ENCODE data around the gene EGFL7.
A peak's percentile ranks its signal among the peaks of the same experiment; 100 is the strongest.

EGFL7 gene

DNA sequence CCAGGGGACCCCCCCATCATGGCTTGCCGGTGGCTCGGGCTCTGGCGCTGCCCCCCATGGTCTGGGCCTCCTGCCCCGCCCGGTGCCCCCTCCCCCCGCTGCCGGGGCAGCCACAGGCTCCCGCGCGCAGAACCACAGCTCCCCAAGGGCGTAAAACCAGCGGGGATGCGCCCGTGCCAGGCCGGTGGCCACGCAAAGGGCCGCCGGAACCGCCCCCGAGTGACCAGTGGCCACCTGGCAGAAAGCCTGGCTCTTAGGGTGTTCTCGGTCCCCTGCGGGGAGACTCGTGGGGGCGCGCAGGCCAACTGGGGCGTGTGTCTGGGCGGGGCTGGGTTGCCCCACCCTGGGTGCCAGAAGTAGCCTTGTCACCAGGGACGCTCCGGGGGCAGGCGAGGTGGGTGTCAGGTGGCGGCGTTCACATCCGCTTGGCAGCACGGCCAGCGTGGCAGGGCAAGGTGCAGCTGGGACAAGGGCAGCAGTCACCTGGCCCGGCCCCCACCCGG is 25.1 kb downstream of the EGFL7 start:
- DNase-seq: no peak

DNA sequence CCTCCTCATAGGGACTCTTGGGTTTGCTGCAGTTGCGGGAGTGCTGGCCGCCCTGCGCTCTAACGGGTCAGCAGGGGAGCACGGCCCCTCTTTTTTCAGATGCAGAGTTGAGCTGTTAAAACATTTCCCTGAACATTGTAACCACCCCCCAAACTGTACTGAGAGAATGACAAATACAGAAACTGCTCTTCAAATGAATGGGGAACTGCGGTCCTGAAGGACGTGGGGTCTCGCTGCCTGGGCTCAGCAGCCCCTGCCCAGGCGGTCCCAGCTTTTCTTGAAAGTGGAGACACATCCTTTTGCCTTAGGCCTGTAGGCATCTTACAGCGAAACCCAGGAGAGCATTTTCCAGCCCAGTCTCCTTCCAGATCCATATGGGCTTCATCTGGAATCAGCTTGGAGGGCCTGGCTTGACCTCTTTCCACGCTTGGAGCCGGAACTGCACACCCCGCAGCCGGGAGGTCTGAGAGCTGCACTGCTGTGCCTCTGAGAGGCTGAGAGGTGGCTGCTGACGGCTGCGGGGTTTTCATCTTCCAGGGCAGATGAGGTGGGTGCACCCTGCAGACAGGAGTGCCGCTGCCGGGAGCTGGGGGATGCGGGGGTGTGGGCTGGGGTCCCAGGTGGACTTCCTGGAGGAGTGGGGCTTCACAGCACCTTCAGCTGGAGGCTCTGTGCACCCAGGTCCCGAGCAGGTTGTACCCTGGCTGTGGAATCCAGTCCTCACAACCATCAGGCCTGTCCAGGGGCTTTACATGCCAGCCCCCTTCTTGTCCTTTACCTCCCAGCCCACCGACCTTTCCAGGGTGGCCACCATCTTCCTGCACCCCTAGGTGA is 25.8 kb downstream of the EGFL7 start:
- no peak for DNase-seq

DNA sequence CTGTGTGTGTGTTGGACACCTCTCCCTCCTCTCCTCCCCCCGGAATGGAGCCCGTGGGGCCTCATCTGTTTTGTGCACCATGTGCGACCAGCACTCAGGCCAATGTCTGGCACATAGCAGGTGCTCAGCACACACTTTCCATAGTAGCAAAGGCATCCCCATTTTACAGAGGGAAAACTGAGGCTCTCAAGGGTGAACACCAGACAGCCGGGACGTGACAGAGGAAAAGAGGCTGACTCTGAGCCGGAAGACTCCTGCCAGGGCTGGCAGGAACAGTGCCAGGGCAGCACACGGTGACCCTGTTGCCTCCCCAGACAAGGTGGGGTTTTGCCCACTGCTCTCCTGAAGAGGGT is 26.4 kb downstream of the EGFL7 start:
- no peak for DNase-seq

DNA sequence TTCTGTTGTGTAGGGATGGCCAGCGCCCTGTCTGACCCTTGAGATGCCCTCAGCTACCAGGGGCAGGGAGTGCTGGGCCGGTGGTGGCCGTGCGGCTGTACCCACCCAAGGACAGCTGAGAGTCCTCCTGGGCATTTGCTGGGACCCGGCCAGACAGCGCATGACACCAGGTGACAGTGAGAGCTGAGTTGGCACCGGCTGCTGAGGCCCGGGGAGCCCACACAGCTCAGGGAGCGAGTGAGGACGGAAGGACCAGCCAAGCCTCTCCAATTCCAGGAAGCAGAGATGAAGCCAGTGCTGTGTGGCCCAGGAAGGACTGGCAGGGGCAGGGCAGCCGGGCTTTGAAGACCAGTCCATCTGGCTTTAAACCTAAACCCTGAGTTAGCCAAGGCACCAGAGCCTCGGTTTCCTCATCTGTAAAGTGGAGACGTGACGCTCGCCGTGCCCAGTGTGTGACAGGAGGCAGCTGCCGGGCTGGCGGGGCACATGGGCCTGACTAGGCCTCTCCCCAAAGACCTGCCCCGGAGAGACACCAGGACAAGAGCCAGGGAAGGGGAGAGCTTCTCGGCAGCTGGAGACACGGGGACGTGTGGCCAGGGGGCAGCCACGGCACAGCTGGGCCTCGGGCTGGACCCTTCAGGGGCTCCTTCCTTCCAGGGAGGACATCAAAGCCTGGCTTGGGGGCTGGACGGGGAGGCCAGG is 27.5 kb downstream of the EGFL7 start:
- no peak for DNase-seq

DNA sequence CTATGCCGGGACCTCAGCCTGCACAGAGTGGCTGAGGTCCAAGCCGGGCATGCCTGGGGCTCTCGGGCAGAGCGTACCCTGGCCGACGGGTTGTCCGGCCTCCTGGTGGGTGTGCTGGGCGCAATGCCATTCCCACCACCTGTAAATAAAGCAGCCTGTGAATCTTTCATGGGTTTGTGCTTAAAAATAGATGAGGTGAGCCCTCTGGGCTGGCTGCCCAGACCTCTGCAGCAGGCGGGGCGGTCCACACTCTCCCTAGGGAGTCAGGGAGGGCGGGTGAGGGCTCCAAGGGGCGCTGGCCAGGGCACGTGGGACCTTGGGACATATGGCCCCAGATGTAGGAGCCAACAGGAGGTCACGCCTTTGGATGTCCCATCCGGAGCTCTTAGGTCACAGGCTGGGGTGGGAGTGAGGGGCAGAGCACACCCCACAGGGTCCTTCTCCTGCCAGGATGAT is 28.1 kb downstream of the EGFL7 start:
- DNase-seq: no peak

DNA sequence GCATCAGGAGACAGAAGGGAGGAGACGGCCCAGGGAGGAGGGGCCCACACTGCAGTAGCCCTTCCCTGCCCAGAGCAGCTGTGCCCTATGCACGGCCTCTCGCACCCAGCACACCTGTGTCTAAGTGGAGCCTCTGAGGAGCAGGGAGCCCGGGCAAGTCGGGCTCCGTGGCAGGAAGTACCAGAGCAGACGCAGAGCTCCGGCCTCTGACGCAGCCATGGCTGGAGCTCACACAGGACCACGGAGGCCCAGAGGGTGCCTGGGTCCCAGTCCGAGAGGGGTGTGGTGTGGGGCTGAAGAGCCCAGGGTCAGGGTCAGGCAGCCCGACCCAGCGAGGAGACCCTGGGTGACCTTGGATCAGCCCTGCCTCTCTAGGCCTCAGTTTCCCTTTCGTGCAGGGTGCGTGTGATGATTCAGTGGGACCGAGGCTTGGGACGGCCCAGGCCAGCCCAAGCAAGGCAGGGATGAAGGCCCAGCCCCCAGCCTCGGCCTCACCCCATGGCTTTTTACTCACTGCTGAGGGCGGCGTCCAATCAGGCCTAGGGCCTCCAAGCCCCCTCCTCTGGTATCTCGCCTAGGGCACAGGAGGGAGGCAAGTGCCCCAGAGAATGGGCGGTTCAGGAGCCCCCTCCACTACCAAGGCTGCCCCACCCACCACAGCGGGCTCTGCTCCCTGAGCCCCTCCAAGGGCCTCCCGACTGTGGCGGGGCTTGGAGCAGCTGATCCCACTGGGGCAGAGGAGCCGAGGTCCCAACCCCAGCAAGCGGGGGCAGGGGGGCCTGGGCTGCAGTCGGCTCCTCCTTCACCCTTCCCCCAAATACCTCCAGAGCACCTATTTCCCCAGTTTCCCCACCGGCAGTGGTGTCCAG is 28.8 kb downstream of the EGFL7 start:
- DNase-seq: no peak

DNA sequence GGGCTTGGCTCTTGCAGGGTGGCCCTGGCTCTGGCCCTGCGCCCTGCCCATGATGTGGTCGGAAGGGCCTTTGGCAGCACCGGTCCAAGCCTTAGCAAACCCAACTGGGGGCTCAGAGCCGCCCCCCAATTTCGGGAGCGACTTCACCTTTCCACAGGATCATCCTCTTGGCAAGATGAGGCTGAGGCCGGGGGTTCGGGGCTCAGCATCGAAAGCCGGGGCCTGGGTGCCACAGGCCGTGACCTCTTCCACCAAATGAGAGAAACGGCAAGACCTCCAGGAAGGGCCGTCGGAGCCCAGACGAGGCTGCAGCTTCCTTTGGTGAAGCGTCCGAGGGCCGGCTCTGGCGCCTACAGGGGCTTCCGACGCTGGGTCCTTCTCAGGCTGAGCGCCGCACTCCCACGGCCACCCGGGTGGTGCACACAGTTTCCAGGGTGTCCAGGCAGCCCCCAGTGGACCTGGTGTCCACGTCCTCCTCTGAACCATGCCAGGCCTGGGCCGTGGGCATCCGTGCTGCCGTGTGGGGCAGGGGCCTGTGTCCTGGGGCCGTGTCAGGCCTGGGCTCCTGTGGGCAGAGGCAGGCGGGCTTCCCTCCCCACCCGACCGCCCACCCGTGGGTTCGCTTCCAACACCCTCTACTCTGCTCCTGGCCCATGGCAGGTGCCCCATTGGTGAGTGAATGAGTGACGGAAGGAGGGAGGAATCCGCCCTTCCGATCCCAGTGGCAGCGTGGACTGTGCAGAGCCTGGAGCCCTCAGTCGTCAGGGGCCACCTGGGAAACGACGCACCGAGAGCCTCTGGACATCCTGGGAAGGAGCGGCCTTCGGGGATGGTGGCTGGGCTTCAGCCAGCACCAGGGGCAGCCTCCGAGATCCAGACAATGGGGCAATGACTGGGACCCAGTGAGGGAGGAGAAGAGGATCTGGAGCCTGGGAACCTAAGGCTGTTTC is 29.7 kb downstream of the EGFL7 start:
- no peak for DNase-seq

DNA sequence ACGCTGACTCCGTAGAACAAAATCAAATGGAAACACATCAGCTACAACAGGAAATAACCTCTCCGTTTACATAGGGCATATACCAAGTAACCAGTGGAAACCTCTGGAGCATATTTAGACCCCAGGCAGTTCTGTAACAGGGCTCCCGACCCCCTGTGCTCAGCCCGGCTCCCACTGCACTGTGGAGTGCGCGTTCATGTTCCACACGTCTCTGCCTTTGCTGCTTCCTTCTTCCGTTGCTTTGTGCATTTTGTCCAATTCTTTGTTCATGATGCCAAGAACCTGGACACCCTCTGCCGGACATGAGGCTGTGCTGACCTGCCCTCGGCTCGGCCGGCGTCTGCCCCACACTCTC is 30.4 kb downstream of the EGFL7 start:
- DNase-seq: no peak

DNA sequence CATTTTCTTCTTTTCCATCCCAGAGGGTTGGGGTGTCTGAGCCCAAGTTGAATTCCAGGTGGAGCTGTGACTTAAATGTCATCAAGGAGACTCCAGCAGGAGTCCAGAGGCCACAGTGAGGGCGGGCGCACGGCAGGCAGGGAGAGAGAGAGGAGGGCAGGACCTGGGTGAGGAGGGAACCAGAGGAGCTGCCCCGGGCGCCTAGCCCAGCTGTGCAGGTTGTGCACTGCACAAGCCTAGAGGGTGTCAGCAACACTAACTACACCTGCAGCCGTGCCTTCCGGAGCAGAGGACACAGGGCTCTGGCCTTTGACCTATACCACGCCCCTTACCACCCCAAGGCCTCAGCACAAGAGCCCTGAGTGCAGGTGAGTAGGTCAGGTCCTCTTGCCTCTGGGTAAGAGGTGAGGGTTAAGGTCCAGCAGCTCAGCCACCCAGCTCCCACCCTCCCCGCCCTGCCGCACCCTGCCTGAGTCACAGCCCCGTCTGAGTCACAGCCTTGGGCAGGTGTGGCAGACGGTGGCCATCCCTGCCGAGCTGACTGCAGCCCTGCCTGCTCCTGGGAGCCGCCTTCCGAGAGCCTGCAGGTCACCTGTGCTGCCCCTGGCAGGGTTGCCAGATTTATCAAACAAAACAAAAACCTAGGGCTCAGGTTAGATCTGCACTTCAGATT is 30.9 kb downstream of the EGFL7 start:
- no peak for DNase-seq

DNA sequence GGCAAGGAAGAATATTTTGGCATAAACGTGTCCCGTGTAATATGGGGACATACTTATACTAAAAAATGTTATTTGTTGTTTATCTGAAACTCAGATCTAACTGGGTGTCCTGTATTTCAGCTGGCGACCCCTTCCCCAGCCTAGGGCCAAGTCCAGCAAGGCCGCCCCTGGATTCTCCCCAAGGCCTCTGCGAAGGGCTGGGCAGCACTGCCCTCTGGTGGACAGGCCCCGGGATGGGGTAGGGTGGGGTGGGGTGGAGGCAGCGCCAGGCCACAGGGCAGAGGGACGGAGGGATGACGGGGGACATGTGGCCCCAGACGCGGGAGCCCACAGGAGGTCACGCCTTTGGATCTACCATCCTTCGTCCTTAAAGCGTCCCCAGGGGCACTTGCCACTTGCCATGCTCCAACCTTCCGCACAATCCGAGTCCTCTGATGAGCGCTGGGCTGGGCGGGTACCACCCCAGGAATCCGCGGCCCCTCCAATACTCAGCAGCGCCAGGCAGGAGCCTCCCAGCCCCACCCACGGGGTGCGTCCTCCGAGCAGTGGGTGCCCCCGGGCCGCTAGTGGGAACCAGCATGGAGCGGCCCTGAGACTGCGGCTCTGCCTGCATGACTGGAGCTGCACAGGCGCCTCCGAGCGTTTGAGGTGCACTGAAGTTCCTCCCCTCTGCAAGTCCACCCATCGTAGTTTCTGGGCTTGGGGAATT is 31.6 kb downstream of the EGFL7 start:
- DNase-seq: no peak

DNA sequence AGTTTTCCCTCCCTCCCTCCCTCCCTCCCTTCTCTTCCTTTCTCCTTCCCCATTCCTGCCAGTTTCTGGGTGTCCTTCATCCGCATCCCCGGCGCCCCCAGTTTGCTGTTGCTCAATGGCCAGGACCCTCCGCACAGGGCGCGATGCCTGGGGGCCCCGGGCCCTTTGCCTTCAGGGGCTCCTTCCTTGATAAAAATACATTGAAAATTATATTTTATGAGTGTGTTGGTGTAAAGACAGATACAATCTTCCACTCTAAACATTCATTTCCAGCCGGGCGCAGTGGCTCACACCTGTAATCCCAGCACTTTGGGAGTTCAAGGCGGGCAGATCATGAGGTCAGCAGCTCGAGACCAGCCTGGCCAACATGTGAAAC is 32.1 kb downstream of the EGFL7 start:
- no peak for DNase-seq

DNA sequence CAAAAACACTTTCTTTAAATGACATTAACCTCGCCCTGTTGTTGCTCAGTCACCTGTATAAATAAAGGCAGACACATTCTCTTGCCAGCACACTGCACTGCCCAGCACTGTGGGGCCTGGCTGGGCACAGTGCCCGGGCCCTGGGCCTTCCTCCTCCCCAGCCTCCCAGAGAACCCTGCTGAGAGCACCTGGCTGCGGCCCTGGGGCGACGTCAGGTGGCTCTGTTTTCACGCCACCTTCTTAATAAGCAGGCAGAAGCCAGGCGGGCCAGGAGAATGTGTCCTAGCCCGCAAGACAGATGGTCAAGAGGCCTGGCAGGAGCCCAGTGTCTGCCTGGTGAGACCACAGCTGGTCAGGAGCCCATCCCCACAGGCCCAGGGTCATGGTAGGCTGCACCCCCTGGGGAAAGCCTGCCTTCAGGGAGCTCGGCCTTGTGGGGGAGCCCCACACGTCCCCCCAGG is 32.7 kb downstream of the EGFL7 start:
- DNase-seq: no peak

DNA sequence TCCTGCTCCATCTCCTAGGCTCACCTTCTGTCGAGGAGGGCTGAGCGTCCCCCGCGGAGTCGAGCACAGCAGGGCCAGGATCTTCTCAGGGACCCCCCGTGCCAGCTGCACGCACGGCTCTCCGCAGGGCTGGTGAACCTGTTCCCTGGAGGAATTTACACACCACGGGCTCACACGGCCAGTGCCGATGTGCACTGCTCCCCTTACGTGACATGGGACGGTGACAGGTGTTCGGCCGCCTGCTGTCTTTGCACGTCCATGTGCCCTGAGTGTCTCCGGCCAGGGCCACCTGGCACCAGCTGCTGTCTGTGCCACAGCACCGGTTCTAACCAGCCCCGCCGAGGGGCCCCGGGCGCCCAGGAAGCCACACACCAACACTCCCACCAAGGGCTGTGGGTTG is 33.2 kb downstream of the EGFL7 start:
- DNase-seq: no peak

DNA sequence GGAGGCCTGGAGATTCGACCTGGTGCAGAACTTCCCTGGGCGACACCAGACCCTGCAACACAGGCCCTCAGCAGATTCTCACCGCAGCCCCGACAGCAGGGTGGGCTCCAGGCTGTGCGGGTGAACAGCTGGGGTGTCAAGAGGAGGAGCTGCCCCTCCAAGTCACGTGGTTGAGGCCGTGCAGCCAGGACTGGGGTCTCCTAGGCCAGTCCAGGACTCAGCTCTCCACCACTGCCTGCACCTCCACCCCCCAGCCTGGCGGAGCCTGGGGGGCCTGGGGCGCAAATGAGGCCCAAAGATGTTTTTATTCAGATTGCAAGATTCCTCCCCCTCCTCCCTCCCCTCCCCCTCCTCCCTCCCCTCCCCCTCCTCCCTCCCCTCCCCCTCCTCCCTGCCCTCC is 33.8 kb downstream of the EGFL7 start:
- no peak for DNase-seq

DNA sequence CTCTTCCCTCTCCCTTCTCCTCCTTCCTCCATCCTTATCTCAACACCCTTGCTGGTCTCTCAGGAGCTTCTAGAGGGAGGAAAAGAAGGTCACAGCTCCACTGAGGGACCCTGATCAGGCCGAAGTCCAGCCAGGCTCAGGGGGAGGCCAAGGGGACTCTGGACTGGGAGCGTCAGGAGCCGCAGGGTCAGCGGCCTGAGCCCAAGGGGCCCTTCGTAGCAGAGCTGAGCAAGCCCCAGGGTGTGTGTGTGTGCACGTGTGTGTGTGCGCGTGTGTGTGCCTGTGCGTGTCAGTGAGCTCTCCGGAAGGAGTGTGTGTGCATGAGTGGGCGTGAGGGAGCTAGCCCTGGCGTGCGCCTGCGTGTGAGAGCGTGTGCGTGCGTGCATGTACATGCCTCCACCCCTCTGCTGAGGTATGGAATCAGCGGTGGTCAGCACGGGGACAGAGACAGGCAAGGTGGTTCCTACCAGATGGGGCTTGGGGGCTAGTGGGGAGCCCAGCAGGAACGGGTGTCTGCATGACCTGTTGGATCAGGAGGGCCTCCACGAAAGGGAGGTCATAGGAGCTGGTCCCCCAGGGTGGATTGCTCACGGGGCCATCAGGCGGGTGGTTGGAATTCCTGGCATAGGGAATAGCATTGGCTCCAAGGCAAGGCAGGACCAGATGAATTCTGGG is 34.6 kb downstream of the EGFL7 start:
- no peak for DNase-seq

DNA sequence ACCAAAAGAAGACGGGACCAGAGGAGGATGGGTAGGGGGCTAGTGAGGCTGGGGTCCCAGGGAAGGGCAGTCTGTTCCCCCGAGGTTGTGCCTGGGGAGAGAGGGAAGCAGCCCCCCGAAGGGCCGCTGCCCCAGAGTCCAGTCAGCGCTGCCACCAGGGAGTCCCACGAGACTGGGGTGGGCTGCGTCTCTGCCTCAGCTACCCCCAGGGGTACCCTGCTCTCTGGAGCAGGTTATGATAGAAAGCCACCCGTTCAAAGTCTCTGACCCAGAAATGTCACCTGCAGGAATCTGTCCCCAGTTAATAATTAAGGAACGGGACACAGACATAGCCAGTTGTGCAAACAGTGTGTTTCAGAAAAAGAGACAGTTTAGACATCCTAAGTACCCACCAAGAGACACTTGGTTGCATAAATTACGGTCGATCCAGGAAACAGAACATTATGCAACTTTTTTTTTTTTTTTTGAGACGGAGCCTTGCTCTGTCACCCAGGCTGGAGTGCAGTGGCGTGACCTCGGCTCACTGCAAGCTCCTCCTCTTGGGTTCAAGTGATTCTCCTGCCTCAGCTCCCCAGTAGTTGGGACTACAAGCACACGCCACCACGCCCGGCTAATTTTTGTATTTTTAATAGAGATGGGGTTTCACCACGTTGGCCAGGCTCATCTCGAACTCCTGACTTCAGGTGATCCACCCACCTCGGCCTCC is 35.3 kb downstream of the EGFL7 start:
- peak; percentile 64 to 68 for DNase-seq

DNA sequence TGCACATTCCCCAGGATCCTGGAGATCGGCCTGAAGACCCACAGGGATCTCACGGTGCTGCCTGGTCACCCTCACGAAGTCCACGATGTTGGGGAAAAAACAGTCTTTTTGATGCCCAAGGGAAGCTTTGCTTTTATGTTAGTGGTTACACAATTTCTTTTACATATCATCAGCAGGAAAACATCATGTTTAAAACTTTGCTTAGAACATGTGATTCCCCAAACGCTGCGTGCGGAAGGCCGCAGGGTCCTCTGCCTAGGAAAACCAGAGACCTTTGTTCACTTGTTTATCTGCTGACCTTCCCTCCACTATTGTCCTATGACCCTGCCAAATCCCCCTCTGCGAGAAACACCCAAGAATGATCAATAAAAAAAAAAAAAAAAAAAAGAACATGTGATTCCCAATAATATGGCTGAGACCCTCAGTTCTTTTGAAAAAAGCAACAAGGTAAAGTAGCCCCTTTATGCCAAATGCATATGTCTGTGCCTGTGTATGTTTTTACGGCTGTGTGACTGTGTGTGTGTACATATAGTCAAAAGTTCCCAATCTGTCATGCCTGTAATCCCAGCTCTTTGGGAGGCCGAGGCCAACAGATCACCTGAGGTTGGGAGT is 36.0 kb downstream of the EGFL7 start:
- DNase-seq: no peak

DNA sequence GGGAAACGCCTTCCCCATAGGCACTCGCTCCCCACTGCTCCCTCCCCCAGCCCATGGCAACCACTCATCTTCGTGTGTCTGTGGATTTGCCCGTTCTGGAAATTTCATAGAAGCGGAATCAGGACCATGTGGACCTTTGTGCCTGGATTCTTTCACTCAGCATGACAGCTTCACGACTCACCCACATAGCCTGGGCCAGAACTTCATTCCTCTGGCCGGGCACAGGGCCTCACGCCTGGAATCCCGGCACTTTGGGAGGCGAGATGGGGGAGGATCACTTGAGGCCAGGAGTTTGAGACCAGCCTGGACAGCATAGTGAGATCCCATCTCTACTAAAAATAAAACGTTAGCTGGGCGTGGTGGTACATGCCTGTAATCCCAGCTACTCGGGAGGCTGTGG is 37.6 kb downstream of the EGFL7 start:
- DNase-seq: no peak

All from Kasumi-1 (cell line).